A549 (cell line): ENCODE data around the gene NKAPD1. TPM values are rescaled to one million over a fixed set of nuclear protein-coding genes. Genes with fewer than 3 reads are reported as not detected.

Experiments used
- ATAC-seq, 2 experiments: fragments of 200-7000 bp in 1 of 2; fragments of >200 bp in 1 of 2; cut with Nextera tagmentation in 1 of 2; cut with Tn5 transposase in 1 of 2; 3 replicates each; pipeline versions ENCODE4 v1.8.0 to v1.9.1; 2018 to 2020; ENCODE audit warnings: mild to moderate bottlenecking in 1 of 2, moderate library complexity in 1 of 2
- CTCF ChIA-PET: fragments of 300-600 bp; sonication (Branson Sonifier 250); formaldehyde crosslinking; extraction: SDS; loops from one replicate; lab custom pipeline; 2021; ENCODE audit warnings: antibody characterized with exemption, inconsistent platforms; lab: Yijun Ruan, JAX
- POLR2A ChIA-PET: fragments of 350-600 bp; formaldehyde crosslinking; extraction: SDS; loops from one replicate; lab custom pipeline; 2021; ENCODE audit warnings: antibody characterized with exemption, inconsistent platforms; lab: Yijun Ruan, JAX
- DNase-seq, 2 experiments: peaks; one replicate each; pipeline versions ENCODE4 v3.0.0 to v3.0.0-alpha.2; 2011 to 2016; ENCODE audit warnings: low read depth in 1 of 2, low spot score in 1 of 2
- FAIRE-seq: peaks from 2 replicates; lab custom pipeline; 2011; peaks lifted over from hg19 to GRCh38; lab: Jason Lieb, UNC
- H3K27ac ChIP-seq, 2 experiments: fragments of >200 bp; sonication (Bioruptor Twin); formaldehyde crosslinking; 3 replicates each; pipeline ENCODE4 v1.5.1; 2016 to 2017
- H3K4me1 ChIP-seq: fragments of >200 bp; sonication (Bioruptor Twin); formaldehyde crosslinking; 3 replicates; pipeline ENCODE4 v1.6.1; 2016
- H3K4me2 ChIP-seq: fragments of >200 bp; sonication (Bioruptor Twin); formaldehyde crosslinking; 3 replicates; pipeline ENCODE4 v1.6.1; 2016
- H3K4me3 ChIP-seq: fragments of >200 bp; sonication (Bioruptor Twin); formaldehyde crosslinking; 3 replicates; pipeline ENCODE4 v1.5.1; 2016
- H3K9me3 ChIP-seq: fragments of >200 bp; sonication (Bioruptor Twin); formaldehyde crosslinking; 3 replicates; pipeline ENCODE4 v1.6.1; 2016
- CBX2 ChIP-seq: fragments of 200-600 bp; sonication (generic); IDR thresholded peaks from 2 replicates; pipeline ENCODE4 v1.6.1; 2016; ENCODE audit warnings: low read depth, mild to moderate bottlenecking, borderline replicate concordance
- CEBPB ChIP-seq, 2 experiments: fragments of >200 bp in 1 of 2; sonication (Bioruptor Twin) in 1 of 2; formaldehyde crosslinking in 1 of 2; IDR thresholded peaks; 2 replicates each; pipeline ENCODE4 v1.6.1; 2012 to 2016
- ESRRA ChIP-seq: fragments of 150-350 bp; IDR thresholded peaks from 2 replicates; pipeline ENCODE4 v1.6.1; 2014; ENCODE audit warnings: mild to moderate bottlenecking, low read length, borderline replicate concordance
- FOSL2 ChIP-seq, 2 experiments: fragments of 450-650 bp in 1 of 2; fragments of >200 bp in 1 of 2; sonication (Bioruptor Twin) in 1 of 2; formaldehyde crosslinking; IDR thresholded peaks; 2 replicates each; pipeline versions ENCODE4 v1.5.0 to v1.6.1; 2016 to 2020; ENCODE audit warnings: mild to moderate bottlenecking in 1 of 2, moderate library complexity in 1 of 2
- KDM1A ChIP-seq: fragments of 200-600 bp; sonication (generic); IDR thresholded peaks from 2 replicates; pipeline ENCODE4 v1.6.1; 2016; ENCODE audit warnings: low read depth, mild to moderate bottlenecking
- KDM5A ChIP-seq: fragments of 200-600 bp; sonication (generic); IDR thresholded peaks from 2 replicates; pipeline ENCODE4 v1.6.1; 2016; ENCODE audit warnings: antibody characterized with exemption, mild to moderate bottlenecking
- MAFK ChIP-seq: fragments of 450-650 bp; IDR thresholded peaks from 2 replicates; pipeline ENCODE4 v1.6.1; 2014; ENCODE audit not compliant: partially characterized antibody
- NFE2L2 ChIP-seq: fragments of 150-350 bp; conservative IDR thresholded peaks from 2 replicates; pipeline ENCODE4 v1.6.1; 2014; ENCODE audit warnings: low read length
- NPAS2 ChIP-seq: fragments of 250-450 bp; sonication (Bioruptor Pico); IDR thresholded peaks from 2 replicates; pipeline ENCODE4 v1.8.0; 2022; ENCODE audit warnings: mild to moderate bottlenecking, moderate library complexity, borderline replicate concordance
- PBX3 ChIP-seq: IDR thresholded peaks from 2 replicates; pipeline ENCODE4 v1.6.1; 2012
- PHF8 ChIP-seq: fragments of 200-600 bp; sonication (generic); IDR thresholded peaks from 2 replicates; pipeline ENCODE4 v1.6.1; 2016; ENCODE audit warnings: low read depth, mild to moderate bottlenecking, antibody characterized with exemption, moderate library complexity, borderline replicate concordance
- RARB ChIP-seq: fragments of 250-450 bp; sonication (Bioruptor Pico); IDR thresholded peaks from 2 replicates; pipeline ENCODE4 v1.8.0; 2021; ENCODE audit warnings: mild to moderate bottlenecking, moderate library complexity
- RFX5 ChIP-seq: fragments of 450-650 bp; IDR thresholded peaks from 2 replicates; pipeline ENCODE4 v1.7.1; 2014; ENCODE audit warnings: antibody characterized with exemption, mild to moderate bottlenecking, moderate library complexity
- RNF2 ChIP-seq: fragments of 200-600 bp; sonication (generic); IDR thresholded peaks from 2 replicates; pipeline ENCODE4 v1.6.1; 2016; ENCODE audit warnings: low read depth, mild to moderate bottlenecking, antibody characterized with exemption, moderate library complexity, borderline replicate concordance
- SMC3 ChIP-seq: fragments of >200 bp; sonication (Bioruptor Twin); formaldehyde crosslinking; IDR thresholded peaks from 3 replicates; pipeline ENCODE4 v1.6.1; 2018; ENCODE audit warnings: inconsistent platforms
- TP53 ChIP-seq: fragments of 250-450 bp; sonication (Bioruptor Pico); IDR thresholded peaks from 2 replicates; pipeline ENCODE4 v1.5.0; 2021; ENCODE audit warnings: mild to moderate bottlenecking, moderate library complexity
- WGBS: methylation state at CpG from one replicate; pipeline ENCODE4 v1.1.6; 2017; ENCODE audit errors: missing lambda C conversion rate; 5-methylcytosine and 5-hydroxymethylcytosine counted together
- polyA plus RNA-seq, 4 experiments: library from polyadenylated mRNA; depleted of rRNA in 3 of 4; stranded (reverse); fragments of >200 nt; fragmentation: RNase III in 1 of 4; extraction: RNeasy Plus Mini Kit Qiagen cat#74134 plus additional on column Dnase treatment in 1 of 4; gene quantifications; 2 replicates in 3 of 4; 3 replicates in 1 of 4; pipeline ENCODE4 v1.2.3, GENCODE V29; 2011 to 2017
- TF ChIP-seq, protein P1 (sequence below): fragments of 250-450 bp; sonication (Bioruptor Pico); IDR thresholded peaks from 2 replicates; pipeline ENCODE4 v1.5.0; 2020; ENCODE audit warnings: low read depth, mild to moderate bottlenecking, moderate library complexity
- TF ChIP-seq, protein P2 (sequence below): IDR thresholded peaks from 2 replicates; pipeline ENCODE4 v1.6.1; 2012; ENCODE audit warnings: low read depth, borderline replicate concordance
- TF ChIP-seq, protein P3 (sequence below): fragments of >200 bp; sonication (Bioruptor Twin); formaldehyde crosslinking; IDR thresholded peaks from 3 replicates; pipeline ENCODE4 v1.6.1; 2016
- TF ChIP-seq, protein P4 (sequence below): fragments of 450-650 bp; IDR thresholded peaks from 2 replicates; pipeline ENCODE4 v1.6.1; 2014; ENCODE audit warnings: antibody characterized with exemption

NKAPD1 gene
- polyA plus RNA-seq, 2 of the 4 experiments (the other 2 are of a cell fraction): 16.6 to 20.1 TPM

- DNase-seq (no peak), ATAC-seq (no peak), FAIRE-seq (no peak)
- TF ChIP-seq MAFK: no peak
- no peak for TF ChIP-seq CBX2
- TF ChIP-seq RNF2: no peak
- TF ChIP-seq, protein P1, sequence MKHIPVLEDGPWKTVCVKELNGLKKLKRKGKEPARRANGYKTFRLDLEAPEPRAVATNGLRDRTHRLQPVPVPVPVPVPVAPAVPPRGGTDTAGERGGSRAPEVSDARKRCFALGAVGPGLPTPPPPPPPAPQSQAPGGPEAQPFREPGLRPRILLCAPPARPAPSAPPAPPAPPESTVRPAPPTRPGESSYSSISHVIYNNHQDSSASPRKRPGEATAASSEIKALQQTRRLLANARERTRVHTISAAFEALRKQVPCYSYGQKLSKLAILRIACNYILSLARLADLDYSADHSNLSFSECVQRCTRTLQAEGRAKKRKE (CRISPR knock-in tag): no peak
- TF ChIP-seq KDM5A: no peak
- TF ChIP-seq FOSL2 (IDR thresholded peaks at IDR 0.05): no peak
- TF ChIP-seq FOSL2 (CRISPR knock-in tag; IDR thresholded peaks at IDR 0.05): no peak
- TF ChIP-seq SMC3: no peak
- TF ChIP-seq RARB (CRISPR knock-in tag): no peak
- TF ChIP-seq, protein P2, sequence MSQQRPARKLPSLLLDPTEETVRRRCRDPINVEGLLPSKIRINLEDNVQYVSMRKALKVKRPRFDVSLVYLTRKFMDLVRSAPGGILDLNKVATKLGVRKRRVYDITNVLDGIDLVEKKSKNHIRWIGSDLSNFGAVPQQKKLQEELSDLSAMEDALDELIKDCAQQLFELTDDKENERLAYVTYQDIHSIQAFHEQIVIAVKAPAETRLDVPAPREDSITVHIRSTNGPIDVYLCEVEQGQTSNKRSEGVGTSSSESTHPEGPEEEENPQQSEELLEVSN: no peak
- no peak for TF ChIP-seq ESRRA
- TF ChIP-seq CEBPB (IDR thresholded peaks at IDR 0.05): no peak
- no peak for TF ChIP-seq PBX3
- no peak for TF ChIP-seq NFE2L2
- Histone ChIP-seq H3K9me3 (no peaks in the 10 kb centered on the region), H3K4me3 (no peak overlapping the region), H3K27ac (no peak overlapping the region), H3K4me2 (no peak overlapping the region), H3K4me1 (no peaks in the 10 kb centered on the region)
- 81% methylated on average over 3 of the region's 3 CpGs for WGBS
- POLR2A ChIA-PET: no interaction called here
- CTCF ChIA-PET: no interaction called here
These were observed 23.4 kb upstream of the NKAPD1 start for GRCh38 chr11:112050721-112051120.

- H3K4me2 ChIP-seq: no peak overlapping the region
- CTCF ChIA-PET: no interaction called here
- POLR2A ChIA-PET: no interaction called here
These were observed 22.3 kb upstream of the NKAPD1 start for GRCh38 chr11:112051768-112052167.

More at GRCh38 chr11:112051768-112052167, 22.3 kb upstream of the NKAPD1 start:
- DNase-seq (no peak), ATAC-seq (no peak), FAIRE-seq (no peak)
- Histone ChIP-seq H3K27ac (no peak overlapping the region), H3K4me1 (no peaks in the 10 kb centered on the region), H3K9me3 (no peaks in the 10 kb centered on the region), H3K4me3 (no peak overlapping the region)
- TF ChIP-seq PHF8 (no peak), RFX5 (no peak), TP53 (CRISPR knock-in tag) (no peak), KDM1A (no peak), CBX2 (no peak), PBX3 (no peak), NPAS2 (no peak), ESRRA (no peak), MAFK (no peak)
- TF ChIP-seq, protein P3, sequence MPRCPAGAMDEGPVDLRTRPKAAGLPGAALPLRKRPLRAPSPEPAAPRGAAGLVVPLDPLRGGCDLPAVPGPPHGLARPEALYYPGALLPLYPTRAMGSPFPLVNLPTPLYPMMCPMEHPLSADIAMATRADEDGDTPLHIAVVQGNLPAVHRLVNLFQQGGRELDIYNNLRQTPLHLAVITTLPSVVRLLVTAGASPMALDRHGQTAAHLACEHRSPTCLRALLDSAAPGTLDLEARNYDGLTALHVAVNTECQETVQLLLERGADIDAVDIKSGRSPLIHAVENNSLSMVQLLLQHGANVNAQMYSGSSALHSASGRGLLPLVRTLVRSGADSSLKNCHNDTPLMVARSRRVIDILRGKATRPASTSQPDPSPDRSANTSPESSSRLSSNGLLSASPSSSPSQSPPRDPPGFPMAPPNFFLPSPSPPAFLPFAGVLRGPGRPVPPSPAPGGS: no peak
- TF ChIP-seq, protein P4, sequence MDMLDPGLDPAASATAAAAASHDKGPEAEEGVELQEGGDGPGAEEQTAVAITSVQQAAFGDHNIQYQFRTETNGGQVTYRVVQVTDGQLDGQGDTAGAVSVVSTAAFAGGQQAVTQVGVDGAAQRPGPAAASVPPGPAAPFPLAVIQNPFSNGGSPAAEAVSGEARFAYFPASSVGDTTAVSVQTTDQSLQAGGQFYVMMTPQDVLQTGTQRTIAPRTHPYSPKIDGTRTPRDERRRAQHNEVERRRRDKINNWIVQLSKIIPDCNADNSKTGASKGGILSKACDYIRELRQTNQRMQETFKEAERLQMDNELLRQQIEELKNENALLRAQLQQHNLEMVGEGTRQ: no peak
- 96% methylated on average over 3 of the region's 3 CpGs for WGBS
